Activated CD4-positive, alpha-beta T cell treated with anti-CD3 and anti-CD28 coated beads for 4 hours (primary cell): Measurements from ENCODE around the gene OGFOD1.

Source experiments
- DNase-seq, 2 donors: peaks; one replicate each; pipeline ENCODE4 v3.0.0-alpha.2; 2020

Gene OGFOD1

GRCh38 chr16:56428091-56428490 is 23.3 kb upstream of the OGFOD1 start:
- DNase-seq, result no peak

GRCh38 chr16:56436258-56436657 is 15.1 kb upstream of the OGFOD1 start:
- DNase-seq, result no peak

- no peak for DNase-seq
Measured at GRCh38 chr16:56438038-56438437, 13.3 kb upstream of the OGFOD1 start.

- DNase-seq, result no peak
Measured at GRCh38 chr16:56447286-56447685, 4.1 kb upstream of the OGFOD1 start.

GRCh38 chr16:56448005-56448404 is 3.3 kb upstream of the OGFOD1 start:
- no peak for DNase-seq

GRCh38 chr16:56450275-56450985 is 924 bp upstream of the OGFOD1 start:
- DNase-seq, result no peak

GRCh38 chr16:56451753-56452689 is 667 bp downstream of the OGFOD1 start:
- DNase-seq, result no peak

- DNase-seq, result no peak
Measured at GRCh38 chr16:56457927-56458470, 6.6 kb downstream of the OGFOD1 start.

- no peak for DNase-seq
Measured at GRCh38 chr16:56460101-56460500, 8.7 kb downstream of the OGFOD1 start.

GRCh38 chr16:56462064-56462796 is 10.9 kb downstream of the OGFOD1 start:
- DNase-seq, result no peak

GRCh38 chr16:56463153-56463552 is 11.8 kb downstream of the OGFOD1 start:
- DNase-seq, result no peak

GRCh38 chr16:56466344-56466743 is 15.0 kb downstream of the OGFOD1 start:
- DNase-seq, result no peak

- no peak for DNase-seq
Measured at GRCh38 chr16:56468800-56469199, 17.4 kb downstream of the OGFOD1 start.

GRCh38 chr16:56469748-56470147 is 18.4 kb downstream of the OGFOD1 start:
- DNase-seq, result no peak

- DNase-seq, result no peak
Measured at GRCh38 chr16:56470232-56470631, 18.9 kb downstream of the OGFOD1 start.

GRCh38 chr16:56470666-56471065 is 19.3 kb downstream of the OGFOD1 start:
- no peak for DNase-seq

- no peak for DNase-seq
Measured at GRCh38 chr16:56475201-56475600, 23.8 kb downstream of the OGFOD1 start.

GRCh38 chr16:56477096-56477878 is 25.9 kb downstream of the OGFOD1 start:
- peak; percentile 1 to 14 for DNase-seq

GRCh38 chr16:56478281-56479049 is 27.1 kb downstream of the OGFOD1 start:
- DNase-seq, result no peak

- DNase-seq, result no peak
Measured at GRCh38 chr16:56479469-56479868, 28.1 kb downstream of the OGFOD1 start.

- no peak for DNase-seq
Measured at GRCh38 chr16:56480776-56481467, 29.6 kb downstream of the OGFOD1 start.
